ENCODE results near the gene NPC1. TPM values are rescaled to one million over a fixed set of nuclear protein-coding genes. Genes with fewer than 3 reads are reported as not detected.
"Not testable (repeated sequence)": the region's sequence is repeated elsewhere in the genome, so short reads cannot be mapped to it uniquely, and the experiment has no call there.

The NPC1 gene
- total RNA-seq, 1 donor: 51.3 TPM

DNA sequence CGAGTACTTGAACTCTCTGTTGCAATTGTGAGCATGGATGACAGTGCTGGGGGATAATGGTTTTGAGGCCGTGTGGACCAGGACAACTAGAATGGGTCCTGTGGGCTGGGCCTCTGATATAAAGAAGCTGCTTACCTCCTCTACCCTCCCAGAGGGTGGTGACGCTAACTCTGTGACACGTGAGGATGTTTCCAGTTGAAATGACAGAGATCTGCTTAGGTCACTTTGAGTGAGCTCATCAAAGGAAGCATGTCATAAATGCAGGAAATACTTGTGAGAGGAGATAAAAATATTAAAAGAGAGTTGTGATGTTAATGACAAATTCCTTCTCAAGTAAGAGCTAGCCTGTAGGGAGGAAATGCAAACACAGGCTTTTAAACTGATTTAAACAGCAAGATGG is 66.6 kb downstream of the NPC1 start:
- no peak overlapping the region for H3K4me3 ChIP-seq (ENCODE audit: low read depth, low read length)
- DNase-seq (ENCODE audit: low read depth): no peak
- TF ChIP-seq, protein P1, sequence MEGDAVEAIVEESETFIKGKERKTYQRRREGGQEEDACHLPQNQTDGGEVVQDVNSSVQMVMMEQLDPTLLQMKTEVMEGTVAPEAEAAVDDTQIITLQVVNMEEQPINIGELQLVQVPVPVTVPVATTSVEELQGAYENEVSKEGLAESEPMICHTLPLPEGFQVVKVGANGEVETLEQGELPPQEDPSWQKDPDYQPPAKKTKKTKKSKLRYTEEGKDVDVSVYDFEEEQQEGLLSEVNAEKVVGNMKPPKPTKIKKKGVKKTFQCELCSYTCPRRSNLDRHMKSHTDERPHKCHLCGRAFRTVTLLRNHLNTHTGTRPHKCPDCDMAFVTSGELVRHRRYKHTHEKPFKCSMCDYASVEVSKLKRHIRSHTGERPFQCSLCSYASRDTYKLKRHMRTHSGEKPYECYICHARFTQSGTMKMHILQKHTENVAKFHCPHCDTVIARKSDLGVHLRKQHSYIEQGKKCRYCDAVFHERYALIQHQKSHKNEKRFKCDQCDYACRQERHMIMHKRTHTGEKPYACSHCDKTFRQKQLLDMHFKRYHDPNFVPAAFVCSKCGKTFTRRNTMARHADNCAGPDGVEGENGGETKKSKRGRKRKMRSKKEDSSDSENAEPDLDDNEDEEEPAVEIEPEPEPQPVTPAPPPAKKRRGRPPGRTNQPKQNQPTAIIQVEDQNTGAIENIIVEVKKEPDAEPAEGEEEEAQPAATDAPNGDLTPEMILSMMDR (IDR thresholded peaks at IDR 0.05; ENCODE audit: insufficient read depth, low read length): no peak

DNA sequence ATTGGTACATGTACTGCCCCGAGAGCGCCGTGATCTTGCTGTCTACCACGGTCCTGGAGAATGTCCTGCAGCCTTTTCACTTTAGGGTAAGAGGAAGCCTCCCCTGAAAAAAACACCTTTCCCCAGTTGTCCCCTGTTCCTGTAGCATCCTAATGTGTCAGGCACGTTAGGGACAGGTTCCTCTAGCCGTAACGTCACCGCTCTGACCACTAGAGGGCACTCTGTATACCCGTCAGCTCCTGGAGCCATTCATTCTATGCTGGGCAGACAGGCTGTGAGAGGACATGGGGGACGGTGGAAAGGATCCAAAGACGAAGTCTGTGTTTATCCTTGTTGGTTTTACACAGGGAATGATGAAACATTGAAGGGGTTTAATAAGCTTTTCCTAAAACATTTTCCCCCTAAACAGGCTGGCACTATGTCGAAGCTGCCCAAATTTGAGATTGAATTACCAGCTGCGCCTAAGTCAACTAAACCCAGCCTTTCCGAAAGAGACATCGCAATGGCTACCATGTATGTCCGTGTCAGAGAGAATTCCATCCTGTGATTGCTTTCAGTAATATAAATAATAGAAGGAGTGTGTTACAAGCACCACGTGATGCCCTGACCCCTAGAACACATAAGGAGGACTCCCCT is 70.3 kb downstream of the NPC1 start:
- TF ChIP-seq, protein P1 (IDR thresholded peaks at IDR 0.05; ENCODE audit: insufficient read depth, low read length): peak; percentile 93
- DNase-seq (ENCODE audit: low read depth): peak; percentile 74
- H3K4me3 ChIP-seq (ENCODE audit: low read depth, low read length): no peak overlapping the region

- H3K4me3 ChIP-seq (ENCODE audit: low read depth, low read length): no peak overlapping the region
- TF ChIP-seq, protein P1 (IDR thresholded peaks at IDR 0.05; ENCODE audit: insufficient read depth, low read length): no peak
- DNase-seq (ENCODE audit: low read depth): no peak
These were observed 73.7 kb downstream of the NPC1 start for GRCh38 chr18:23512641-23513040.

DNA sequence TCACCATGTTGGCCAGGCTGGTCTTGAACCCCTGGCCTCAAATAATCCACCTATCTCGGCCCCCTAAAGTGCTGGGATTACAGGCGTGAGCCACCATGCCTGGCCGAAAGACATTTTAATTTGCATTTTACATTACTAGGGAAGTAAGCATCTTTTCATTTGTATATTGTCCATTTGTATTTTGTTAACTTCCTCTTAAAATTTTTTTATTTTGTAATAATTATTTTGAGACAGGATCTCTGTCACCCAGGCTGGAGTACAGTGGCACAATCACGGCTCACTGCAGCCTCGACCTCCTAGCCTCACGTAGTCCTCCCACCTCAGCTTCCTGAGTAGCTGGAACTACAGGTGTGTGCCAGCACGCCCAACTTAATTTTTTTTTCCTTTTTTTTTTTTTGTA is 74.1 kb downstream of the NPC1 start:
- H3K4me3 ChIP-seq (ENCODE audit: low read depth, low read length); DNase-seq (ENCODE audit: low read depth): not testable (repeated sequence)

- not testable (repeated sequence) for H3K4me3 ChIP-seq (ENCODE audit: low read depth, low read length); DNase-seq (ENCODE audit: low read depth)
These were observed 75.4 kb downstream of the NPC1 start for GRCh38 chr18:23510923-23511322.

GRCh38 chr18:23506393-23506792 is 79.9 kb downstream of the NPC1 start:
- TF ChIP-seq, protein P1 (IDR thresholded peaks at IDR 0.05; ENCODE audit: insufficient read depth, low read length): no peak
- no peak for DNase-seq (ENCODE audit: low read depth)

DNA sequence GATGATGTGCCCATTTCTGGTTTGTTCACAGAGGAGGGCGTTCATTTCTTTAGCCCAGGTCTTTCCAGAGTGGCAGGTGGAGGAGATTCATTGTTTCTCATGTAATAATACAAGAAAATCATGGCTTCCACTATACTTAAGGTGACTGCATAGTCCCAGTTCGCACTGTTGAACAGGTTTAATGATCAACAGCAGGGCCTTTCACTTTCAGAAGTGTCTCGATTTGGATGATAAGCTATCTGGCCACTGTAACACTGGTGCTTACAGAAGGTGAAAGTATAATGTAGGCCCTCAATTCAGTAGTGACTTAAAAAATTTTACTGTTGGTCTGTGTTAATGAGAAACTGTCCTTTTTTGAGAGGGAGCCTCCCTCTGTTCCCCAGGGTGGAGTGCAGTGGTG is 81.6 kb downstream of the NPC1 start:
- TF ChIP-seq, protein P1 (IDR thresholded peaks at IDR 0.05; ENCODE audit: insufficient read depth, low read length): no peak
- peak overlapping the region; percentile 85 for H3K4me3 ChIP-seq (ENCODE audit: low read depth, low read length)
- DNase-seq (ENCODE audit: low read depth): no peak

More at GRCh38 chr18:23506393-23506792, 79.9 kb downstream of the NPC1 start:
- H3K4me3 ChIP-seq (ENCODE audit: low read depth, low read length): no peak overlapping the region

DNA sequence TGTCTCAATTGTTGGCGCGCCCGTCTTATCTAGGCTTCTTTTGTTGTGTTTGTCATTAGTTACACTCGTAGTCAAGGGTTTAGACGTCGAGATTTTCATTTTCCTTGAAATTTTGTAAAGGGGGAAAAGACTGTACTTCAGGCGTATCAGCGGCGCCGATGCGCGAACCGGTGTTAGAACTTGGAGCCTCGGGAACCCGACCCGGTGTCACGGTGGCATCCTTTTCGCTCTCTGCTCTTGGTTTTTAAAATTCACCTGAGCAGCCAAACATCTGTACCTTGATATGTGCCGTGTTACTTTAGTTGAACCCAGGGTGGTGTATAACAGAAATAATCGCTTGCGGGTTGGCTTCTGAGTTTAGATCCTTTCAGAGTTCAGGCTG is 82.4 kb downstream of the NPC1 start:
- no peak for DNase-seq (ENCODE audit: low read depth)
- H3K4me3 ChIP-seq (ENCODE audit: low read depth, low read length): peak overlapping the region; percentile 85
- TF ChIP-seq, protein P1 (IDR thresholded peaks at IDR 0.05; ENCODE audit: insufficient read depth, low read length): no peak

All from fibroblast of the aortic adventitia (primary cell).